Activated CD4-positive, alpha-beta T cell treated with anti-CD3 and anti-CD28 coated beads, Interleukin-2, amount 10 ng/mL, durations not matched to agents 7 days and 5 days (primary cell): ENCODE measurements around the gene RTKN2. TPM values are rescaled to one million over a fixed set of nuclear protein-coding genes. Genes with fewer than 3 reads are reported as not detected.
"Not testable (repeated sequence)": the region's sequence is repeated elsewhere in the genome, so short reads cannot be mapped to it uniquely, and the experiment has no call there.

Experiments
- CTCF ChIA-PET: fragments of 350-600 bp; sonication (Branson Sonifier 250); formaldehyde crosslinking; loops from one replicate; lab custom pipeline; 2021; ENCODE audit warnings: antibody characterized with exemption; lab: Charles Lee
- POLR2A ChIA-PET: fragments of 350-600 bp; sonication (Branson Sonifier 250); formaldehyde crosslinking; loops from one replicate; lab custom pipeline; 2021; ENCODE audit warnings: antibody characterized with exemption; lab: Charles Lee
- DNase-seq: peaks from one replicate; pipeline ENCODE4 v3.0.0-alpha.2; 2020
- H3K27ac Mint-ChIP-seq: one replicate; pipeline ENCODE4 v1.8.0; 2021; ENCODE audit warnings: mild to moderate bottlenecking, moderate library complexity, mixed read lengths
- H3K27me3 Mint-ChIP-seq: one replicate; pipeline ENCODE4 v1.8.0; 2021; ENCODE audit warnings: mixed read lengths
- H3K36me3 Mint-ChIP-seq: one replicate; pipeline ENCODE4 v1.8.0; 2021; ENCODE audit warnings: low read depth, mixed read lengths
- H3K4me1 Mint-ChIP-seq: one replicate; pipeline ENCODE4 v1.8.0; 2021; ENCODE audit warnings: mixed read lengths
- H3K4me3 Mint-ChIP-seq: one replicate; pipeline ENCODE4 v1.8.0; 2021; ENCODE audit warnings: mild to moderate bottlenecking, moderate library complexity, mixed read lengths
- H3K9me3 Mint-ChIP-seq: one replicate; pipeline ENCODE4 v1.8.0; 2021; ENCODE audit warnings: mixed read lengths
- total RNA-seq, 2 experiments: library from RNA; stranded (reverse); gene quantifications; one replicate each; pipeline ENCODE4 v1.2.3, GENCODE V29; 2021

RTKN2 gene
- total RNA-seq, 2 experiments from 2014 or later, result 8.5 to 8.8 TPM

DNA sequence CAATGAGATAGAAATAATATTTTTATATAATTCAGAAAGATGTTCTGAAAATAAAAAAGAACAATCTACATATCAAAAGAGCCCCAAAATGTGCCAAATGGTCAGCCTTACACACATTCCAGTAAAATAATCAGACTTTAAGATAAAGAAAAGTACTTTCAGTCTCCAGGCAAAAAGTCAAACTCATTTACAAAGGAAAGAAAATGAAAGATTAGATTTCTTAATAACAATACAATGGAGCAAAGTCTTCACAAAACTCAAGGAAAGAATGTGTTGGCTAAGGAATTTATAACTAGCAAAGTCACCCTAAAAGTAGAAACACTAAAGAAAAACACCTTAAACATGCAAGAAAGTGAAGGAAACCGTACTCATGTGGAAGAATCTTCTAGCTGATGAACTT, 16.6 kb downstream of the RTKN2 start:
- ChIA-PET POLR2A (no interaction called here), CTCF (interaction anchor here (0.5 to 1.7 kb wide), 2 partner anchors 213 to 876 kb away, joined by 5 read pairs; no protein-coding TSS in a partner anchor)
- H3K9me3 Mint-ChIP-seq, result peaks cover 5% of the 10 kb centered on the region
- H3K4me1 Mint-ChIP-seq, result peaks cover 2% of the 10 kb centered on the region
- H3K27ac Mint-ChIP-seq, result no peak overlapping the region
- no peak for DNase-seq
- H3K4me3 Mint-ChIP-seq, result no peak overlapping the region
- no peaks in the 10 kb centered on the region for H3K27me3 Mint-ChIP-seq
- H3K36me3 Mint-ChIP-seq, result peaks cover 10% of the 10 kb centered on the region

DNA sequence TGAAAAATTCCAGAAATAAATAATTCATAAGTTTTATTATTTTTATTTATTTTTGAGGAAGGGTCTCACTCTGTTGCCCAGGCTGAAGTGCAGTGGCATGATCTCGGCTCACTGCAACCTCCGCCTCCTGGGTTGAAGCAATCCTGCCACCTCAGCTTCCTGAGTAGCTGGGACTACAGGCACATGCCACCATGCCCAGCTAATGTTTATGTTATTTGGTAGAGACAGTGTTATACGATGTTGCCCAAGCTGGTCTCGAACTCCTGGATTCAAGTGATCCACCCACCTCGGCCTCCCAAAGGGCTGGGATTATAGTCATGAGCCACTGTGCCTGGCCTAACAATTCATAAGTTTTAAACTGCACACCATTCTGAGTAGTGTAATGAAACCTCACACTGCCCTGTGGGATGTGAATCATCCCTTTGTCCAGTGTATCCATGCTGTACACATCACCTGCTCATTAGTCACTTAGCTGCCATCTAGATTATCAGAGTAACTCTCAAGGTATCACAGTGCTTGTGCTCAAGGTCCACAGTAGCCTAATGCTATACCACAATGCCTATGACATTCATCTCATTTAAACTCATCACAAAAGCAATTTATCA, 17.9 kb downstream of the RTKN2 start:
- POLR2A ChIA-PET, result no interaction called here
- Mint-ChIP-seq H3K27me3 (no peaks in the 10 kb centered on the region), H3K4me3 (no peak overlapping the region), H3K27ac (no peak overlapping the region), H3K36me3 (peaks cover 10% of the 10 kb centered on the region), H3K9me3 (peaks cover 5% of the 10 kb centered on the region), H3K4me1 (peaks cover 2% of the 10 kb centered on the region)
- CTCF ChIA-PET, result no interaction called here
- DNase-seq, result no peak

DNA sequence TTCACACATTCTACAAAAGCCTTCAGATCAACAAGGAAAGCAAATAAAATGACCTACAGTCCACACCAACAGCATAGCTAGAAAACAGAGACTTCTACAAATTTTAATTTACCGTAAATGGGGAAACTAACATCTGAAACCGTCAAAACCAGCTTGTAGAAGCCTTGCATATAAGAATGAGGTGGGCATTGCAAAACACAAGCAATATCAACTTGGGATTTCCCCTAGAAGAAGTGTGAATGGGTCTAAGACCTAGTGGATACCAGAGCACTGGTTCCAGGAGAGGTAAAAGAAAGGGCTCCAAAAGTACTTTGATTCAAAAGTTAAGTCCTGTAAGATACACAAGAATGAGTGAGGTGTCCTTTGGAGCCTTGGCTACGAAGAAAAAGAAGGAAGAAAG, 18.7 kb downstream of the RTKN2 start:
- ChIA-PET POLR2A (no interaction called here), CTCF (no interaction called here)
- peaks cover 10% of the 10 kb centered on the region for H3K36me3 Mint-ChIP-seq
- no peak for DNase-seq
- no peak overlapping the region for H3K27ac Mint-ChIP-seq
- peaks cover 10% of the 10 kb centered on the region for H3K4me1 Mint-ChIP-seq
- no peaks in the 10 kb centered on the region for H3K27me3 Mint-ChIP-seq
- peaks cover 5% of the 10 kb centered on the region for H3K9me3 Mint-ChIP-seq
- H3K4me3 Mint-ChIP-seq, result no peak overlapping the region

DNA sequence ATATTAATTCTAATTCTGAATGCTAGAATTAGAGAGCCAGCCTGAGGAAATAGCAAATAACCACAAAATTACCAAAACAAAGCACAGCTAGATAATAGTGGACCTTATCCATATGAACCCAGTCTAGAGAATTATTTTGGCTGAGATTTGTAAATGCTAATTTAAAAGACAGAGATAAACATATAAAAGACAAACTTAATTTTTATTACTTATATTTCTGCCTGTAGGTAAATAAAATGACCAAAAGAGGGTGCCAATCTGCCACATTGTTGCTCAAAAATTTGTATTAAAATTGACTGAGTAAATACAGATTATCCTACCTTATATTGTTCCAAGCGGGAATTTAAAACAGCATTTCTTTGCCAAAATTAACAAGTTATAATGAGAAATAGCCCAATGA, 20.2 kb downstream of the RTKN2 start:
- Mint-ChIP-seq H3K4me3 (no peak overlapping the region), H3K4me1 (peaks cover 23% of the 10 kb centered on the region), H3K27me3 (no peaks in the 10 kb centered on the region), H3K27ac (no peak overlapping the region), H3K9me3 (peaks cover 2% of the 10 kb centered on the region), H3K36me3 (peaks cover 4% of the 10 kb centered on the region)
- ChIA-PET POLR2A (no interaction called here), CTCF (interaction anchor here (1.0 to 1.3 kb wide), 2 partner anchors 15 to 210 kb away, joined by 5 read pairs; no protein-coding TSS in a partner anchor)
- DNase-seq, result no peak

DNA sequence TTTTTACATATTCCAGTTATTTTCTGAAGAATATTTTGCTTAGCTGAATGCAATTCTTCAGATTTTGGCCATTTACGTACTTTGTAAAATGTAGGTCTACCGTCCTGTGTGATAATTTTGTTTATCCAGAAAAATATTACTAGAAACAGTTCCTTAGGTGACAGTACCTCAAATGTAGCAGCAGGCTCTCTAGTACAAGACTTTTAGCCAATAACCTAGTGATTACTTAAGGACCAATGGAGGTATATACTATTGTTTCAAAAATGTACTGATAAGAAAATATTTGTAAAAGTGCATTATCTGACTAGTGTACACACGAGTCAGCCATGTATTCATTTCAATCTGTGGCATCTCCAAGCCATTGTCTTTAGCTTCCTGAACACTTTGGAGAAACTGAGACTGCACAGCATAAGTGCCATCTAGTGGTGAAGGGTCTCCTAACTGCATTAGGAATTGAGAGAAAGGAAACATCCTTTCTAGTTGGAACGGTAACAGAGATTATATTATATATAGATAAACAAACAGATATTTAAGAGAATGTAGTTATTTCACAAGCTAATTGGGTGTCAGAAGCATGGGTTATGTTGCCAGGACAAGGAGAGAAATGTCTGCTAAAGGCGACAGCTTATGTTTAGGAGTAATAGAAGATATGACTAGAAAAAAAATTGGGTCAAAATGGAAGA, 23.7 kb downstream of the RTKN2 start:
- Mint-ChIP-seq H3K4me1 (peaks cover 37% of the 10 kb centered on the region), H3K36me3 (peaks cover 5% of the 10 kb centered on the region), H3K4me3 (no peak overlapping the region), H3K9me3 (no peaks in the 10 kb centered on the region), H3K27me3 (no peaks in the 10 kb centered on the region), H3K27ac (peak overlapping the region; percentile 76)
- ChIA-PET POLR2A (interaction anchor here (1.0 kb wide), 2 partner anchors 197 to 207 kb away, joined by 3 to 4 read pairs; no protein-coding TSS in a partner anchor), CTCF (interaction anchor here (0.6 to 4.6 kb wide), 45 partner anchors 8 to 488 kb away, joined by 3 to 51 read pairs (median 4); partner anchors contain the start of gene RTKN2)
- peak; percentile 78 for DNase-seq

DNA sequence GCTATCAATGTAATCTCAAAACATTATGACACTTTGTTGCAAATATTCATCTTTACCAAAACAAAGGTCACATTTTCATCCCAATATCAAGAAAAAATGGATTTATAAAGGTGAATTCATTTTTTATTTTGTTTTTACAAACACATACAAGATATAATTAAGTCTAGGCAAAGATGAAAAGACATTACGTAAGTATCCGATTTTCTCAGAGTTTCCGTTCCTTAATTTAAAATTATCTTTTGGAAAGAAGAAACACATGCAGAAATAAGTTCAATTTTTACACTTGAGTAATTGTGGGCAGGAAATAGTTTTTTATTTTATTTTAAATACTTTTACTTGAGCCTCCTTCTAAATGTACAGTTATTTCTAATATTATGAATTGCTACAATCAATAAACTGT, 24.6 kb downstream of the RTKN2 start:
- H3K36me3 Mint-ChIP-seq, result peaks cover 5% of the 10 kb centered on the region
- no peaks in the 10 kb centered on the region for H3K27me3 Mint-ChIP-seq
- no peaks in the 10 kb centered on the region for H3K9me3 Mint-ChIP-seq
- DNase-seq, result no peak
- H3K4me3 Mint-ChIP-seq, result peak overlapping the region; percentile 35
- ChIA-PET POLR2A (interaction anchor here (0.7 kb wide), 1 partner anchor 191 kb away, joined by 3 read pairs; no protein-coding TSS in a partner anchor), CTCF (interaction anchor here (1.3 to 4.6 kb wide), 14 partner anchors 17 to 347 kb away, joined by 3 to 51 read pairs (median 4); no protein-coding TSS in a partner anchor)
- peak overlapping the region; percentile 83 for H3K27ac Mint-ChIP-seq
- peaks cover 39% of the 10 kb centered on the region for H3K4me1 Mint-ChIP-seq

DNA sequence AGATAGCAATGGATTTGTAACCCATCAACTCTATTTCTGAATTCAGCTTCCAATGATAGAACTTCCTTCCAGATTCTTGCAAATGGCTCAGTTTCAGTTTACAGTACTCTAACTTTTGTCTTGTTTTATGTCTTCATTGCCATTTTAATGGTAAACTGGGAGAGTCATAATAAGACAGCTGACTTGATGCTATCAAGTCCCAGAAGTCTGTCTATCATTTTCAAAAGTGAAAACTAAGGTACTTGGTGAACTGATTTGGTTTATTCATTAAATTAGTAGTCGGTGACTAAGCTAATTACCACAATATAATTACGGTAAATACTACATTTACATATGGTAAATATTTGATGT, 25.0 kb downstream of the RTKN2 start:
- H3K36me3 Mint-ChIP-seq, result peaks cover 5% of the 10 kb centered on the region
- no peaks in the 10 kb centered on the region for H3K9me3 Mint-ChIP-seq
- peaks cover 43% of the 10 kb centered on the region for H3K4me1 Mint-ChIP-seq
- H3K27ac Mint-ChIP-seq, result peak overlapping the region; percentile 83
- H3K4me3 Mint-ChIP-seq, result peak overlapping the region; percentile 35
- no peak for DNase-seq
- ChIA-PET CTCF (interaction anchor here (1.3 to 4.6 kb wide), 5 partner anchors 61 to 347 kb away, joined by 3 to 51 read pairs (median 7); no protein-coding TSS in a partner anchor), POLR2A (interaction anchor here (0.6 to 0.7 kb wide), 2 partner anchors 174 to 190 kb away, joined by 3 read pairs; no protein-coding TSS in a partner anchor)
- no peaks in the 10 kb centered on the region for H3K27me3 Mint-ChIP-seq

DNA sequence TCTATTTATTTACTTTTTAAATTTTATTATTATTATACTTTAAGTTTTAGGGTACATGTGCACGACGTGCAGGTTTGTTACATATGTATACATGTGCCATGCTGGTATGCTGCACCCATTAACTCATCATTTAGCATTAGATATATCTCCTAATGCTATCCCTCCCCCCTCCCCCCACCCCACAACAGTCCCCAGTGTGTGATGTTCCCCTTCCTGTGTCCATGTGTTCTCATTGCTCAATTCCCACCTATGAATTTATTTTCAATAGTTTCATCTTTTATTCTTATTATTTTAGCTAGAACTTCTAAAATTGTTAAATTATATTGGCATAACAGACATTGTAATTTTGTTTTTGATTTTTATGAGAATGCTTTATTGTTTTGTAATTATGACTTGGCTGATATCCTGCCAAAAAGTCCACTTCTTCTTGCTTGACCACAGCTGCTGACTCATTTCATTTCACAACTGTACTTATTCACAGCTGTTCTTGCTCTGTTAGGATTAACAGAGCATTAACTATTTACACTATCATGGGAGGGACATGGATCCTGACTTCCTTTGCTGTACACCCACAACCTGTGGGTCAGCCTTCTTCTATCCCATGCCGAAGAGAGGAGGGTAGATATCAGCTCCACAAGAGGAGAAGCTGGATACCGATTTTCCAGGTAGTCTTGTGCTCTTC, 25.5 kb downstream of the RTKN2 start:
- ChIA-PET POLR2A (interaction anchor here (0.6 kb wide), 1 partner anchor 174 kb away, joined by 3 read pairs; no protein-coding TSS in a partner anchor), CTCF (interaction anchor here (1.3 to 4.6 kb wide), 3 partner anchors 61 to 204 kb away, joined by 3 to 51 read pairs (median 3); no protein-coding TSS in a partner anchor)
- not testable (repeated sequence) for H3K9me3 Mint-ChIP-seq, DNase-seq, H3K36me3 Mint-ChIP-seq, H3K27me3 Mint-ChIP-seq
- peak overlapping the region; percentile 35 for H3K4me3 Mint-ChIP-seq
- H3K4me1 Mint-ChIP-seq, result peaks cover 43% of the 10 kb centered on the region
- H3K27ac Mint-ChIP-seq, result peak overlapping the region; percentile 83

DNA sequence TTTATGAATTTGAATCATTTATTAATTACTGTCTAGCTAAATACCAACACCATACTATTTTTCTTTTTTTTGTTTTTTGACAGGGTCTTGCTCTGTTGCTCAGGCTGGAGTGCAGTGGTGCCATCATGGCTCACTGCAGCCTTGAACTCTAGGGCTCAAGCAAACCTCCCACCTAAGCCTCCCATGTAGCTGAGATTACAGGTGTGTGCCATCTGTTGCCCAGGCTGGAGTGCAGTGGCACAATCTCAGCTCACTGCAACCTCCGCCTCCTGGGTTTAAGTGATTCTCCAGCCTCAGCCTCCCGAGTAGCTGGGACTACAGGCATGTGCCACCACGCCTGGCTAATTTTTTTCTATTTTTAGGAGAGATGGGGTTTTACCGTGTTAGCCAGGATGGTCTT, 27.1 kb downstream of the RTKN2 start:
- H3K27me3 Mint-ChIP-seq, DNase-seq, H3K4me3 Mint-ChIP-seq, H3K27ac Mint-ChIP-seq, POLR2A ChIA-PET, H3K36me3 Mint-ChIP-seq, H3K9me3 Mint-ChIP-seq: not testable (repeated sequence)
- peaks cover 47% of the 10 kb centered on the region for H3K4me1 Mint-ChIP-seq
- CTCF ChIA-PET, result interaction anchor here (0.6 to 1.5 kb wide), 4 partner anchors 162 to 459 kb away, joined by 3 to 7 read pairs (median 4); no protein-coding TSS in a partner anchor

DNA sequence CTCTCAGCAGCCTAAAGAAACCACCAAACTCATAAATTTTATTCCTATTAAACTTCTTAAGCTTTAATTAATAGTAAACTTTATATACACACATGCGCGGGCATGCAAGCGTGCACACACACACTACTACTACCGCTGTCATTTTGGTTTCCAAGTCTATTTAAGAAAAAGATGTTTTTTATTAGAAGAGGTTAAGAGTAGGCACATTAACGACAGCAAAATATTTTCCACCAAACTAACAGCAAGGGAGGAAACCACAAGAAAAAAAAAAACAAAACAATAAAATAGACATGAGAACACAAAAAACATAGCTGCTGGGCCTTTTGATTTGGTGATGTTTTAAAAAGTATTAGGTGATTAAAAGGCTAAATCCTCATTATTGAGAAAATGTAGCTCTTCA, 28.6 kb downstream of the RTKN2 start:
- no peaks in the 10 kb centered on the region for H3K27me3 Mint-ChIP-seq
- ChIA-PET CTCF (interaction anchor here (0.6 to 1.7 kb wide), 11 partner anchors 15 to 945 kb away, joined by 3 to 10 read pairs (median 4); no protein-coding TSS in a partner anchor), POLR2A (no interaction called here)
- no peak overlapping the region for H3K4me3 Mint-ChIP-seq
- peaks cover 13% of the 10 kb centered on the region for H3K36me3 Mint-ChIP-seq
- DNase-seq, result no peak
- H3K9me3 Mint-ChIP-seq, result no peaks in the 10 kb centered on the region
- peak overlapping the region; percentile 64 for H3K27ac Mint-ChIP-seq
- H3K4me1 Mint-ChIP-seq, result peaks cover 45% of the 10 kb centered on the region

DNA sequence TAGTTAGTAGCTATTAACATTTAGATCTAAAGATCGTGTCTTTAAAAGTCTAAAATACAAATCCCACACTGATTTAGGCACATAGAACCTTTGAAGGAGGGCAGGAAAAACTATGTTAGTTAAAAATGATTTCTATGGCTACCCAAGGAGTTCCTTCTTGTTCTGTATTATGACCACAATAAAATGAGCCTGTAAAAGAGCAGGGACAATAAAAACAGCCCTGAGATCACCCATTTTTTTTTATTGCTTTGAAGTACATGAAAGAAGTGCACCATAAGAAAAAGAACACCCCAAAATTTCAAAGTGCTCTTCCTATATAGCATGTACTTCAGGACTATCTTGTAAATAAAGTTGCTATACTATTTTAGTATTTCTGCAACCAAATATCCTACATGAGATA, 29.8 kb downstream of the RTKN2 start:
- Mint-ChIP-seq H3K36me3 (peaks cover 16% of the 10 kb centered on the region), H3K27ac (peak overlapping the region; percentile 57), H3K4me3 (no peak overlapping the region), H3K4me1 (peaks cover 46% of the 10 kb centered on the region), H3K27me3 (no peaks in the 10 kb centered on the region), H3K9me3 (no peaks in the 10 kb centered on the region)
- POLR2A ChIA-PET, result no interaction called here
- no peak for DNase-seq
- CTCF ChIA-PET, result interaction anchor here (1.7 kb wide), 2 partner anchors 14 to 199 kb away, joined by 4 to 7 read pairs; no protein-coding TSS in a partner anchor

DNA sequence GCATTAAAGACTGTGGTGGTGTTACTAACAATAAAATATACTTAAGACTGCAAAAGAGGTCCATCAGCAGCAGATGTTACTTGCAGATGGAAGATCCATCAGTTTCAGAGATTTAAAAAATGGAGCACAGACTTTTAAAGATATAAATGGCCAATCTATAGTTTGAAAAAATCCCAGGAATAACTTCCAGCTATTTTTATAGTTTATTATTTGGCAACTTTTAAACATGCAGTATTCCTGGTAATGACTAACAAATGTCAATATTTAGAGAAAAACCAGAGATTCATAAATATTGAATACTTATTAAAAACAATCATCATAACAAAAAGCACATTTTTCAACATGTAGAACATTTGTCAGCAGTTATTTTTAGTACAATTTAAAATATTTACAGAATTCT, 30.7 kb downstream of the RTKN2 start:
- POLR2A ChIA-PET, result no interaction called here
- CTCF ChIA-PET, result no interaction called here
- peaks cover 40% of the 10 kb centered on the region for H3K4me1 Mint-ChIP-seq
- H3K4me3 Mint-ChIP-seq, result no peak overlapping the region
- peaks cover 19% of the 10 kb centered on the region for H3K36me3 Mint-ChIP-seq
- no peak for DNase-seq
- no peaks in the 10 kb centered on the region for H3K27me3 Mint-ChIP-seq
- H3K9me3 Mint-ChIP-seq, result no peaks in the 10 kb centered on the region
- no peak overlapping the region for H3K27ac Mint-ChIP-seq
